ENCODE results near the gene PPFIBP1. TPM values are rescaled to one million over a fixed set of nuclear protein-coding genes. Genes with fewer than 3 reads are reported as not detected.

PPFIBP1 gene
- polyA plus RNA-seq, 2 of the 4 experiments (the other 2 are of a cell fraction) = 24.8 to 89.0 TPM

GRCh38 chr12:27685274-27685673 is 161.3 kb downstream of the PPFIBP1 start:
- DNase-seq (ENCODE audit: low read depth in 1 of 2, low spot score in 1 of 2) (no peak), ATAC-seq (no peak), FAIRE-seq (no peak)
- WGBS (ENCODE audit: missing lambda C conversion rate) = 57% methylated on average over 2 of the region's 2 CpGs
- TF ChIP-seq MAZ (IDR thresholded peaks at IDR 0.05; ENCODE audit: borderline replicate concordance, low read depth, low read length) = no peak
- no peak for TF ChIP-seq CBX8 (IDR thresholded peaks at IDR 0.05)
- TF ChIP-seq HOXB5 (CRISPR knock-in tag; IDR thresholded peaks at IDR 0.05) = no peak
- no peak for TF ChIP-seq REST (IDR thresholded peaks at IDR 0.05)
- TF ChIP-seq MAX (IDR thresholded peaks at IDR 0.05) = no peak
- no peak for TF ChIP-seq MYC (IDR thresholded peaks at IDR 0.05; ENCODE audit: borderline replicate concordance, low read length)
- TF ChIP-seq EP300 (IDR thresholded peaks at IDR 0.05) = no peak
- TF ChIP-seq NFE2L2 (conservative IDR thresholded peaks at IDR 0.05; ENCODE audit: low read length) = no peak
- TF ChIP-seq CBX2 (IDR thresholded peaks at IDR 0.05; ENCODE audit: borderline replicate concordance, low read depth) = no peak
- TF ChIP-seq MAFK (IDR thresholded peaks at IDR 0.05; ENCODE audit: partially characterized antibody) = no peak
- TF ChIP-seq EHMT2 (IDR thresholded peaks at IDR 0.05; ENCODE audit: low read depth) = no peak
- no peak for TF ChIP-seq HMGXB4 (CRISPR knock-in tag; IDR thresholded peaks at IDR 0.05; ENCODE audit: borderline replicate concordance)
- no peak for TF ChIP-seq TP53 (CRISPR knock-in tag; IDR thresholded peaks at IDR 0.05)
- TF ChIP-seq ZSCAN20 (CRISPR knock-in tag; IDR thresholded peaks at IDR 0.05) = no peak
- TF ChIP-seq E2F6 (IDR thresholded peaks at IDR 0.05; ENCODE audit: borderline replicate concordance, low read depth) = no peak
- peaks cover 14% of the 10 kb centered on the region; the same call in 2 of the 3 replicates for H3K4me1 ChIP-seq
- POLR2A ChIA-PET = no interaction called here
- CTCF ChIA-PET = no interaction called here
- H3K4me2 ChIP-seq = peak overlapping the region; percentile 23; the same call in 1 of the 3 replicates
- H3K9me3 ChIP-seq = no peaks in the 10 kb centered on the region
- no peak overlapping the region for H3K4me3 ChIP-seq
- H3K27ac ChIP-seq = no peak overlapping the region

GRCh38 chr12:27686147-27686546 is 162.1 kb downstream of the PPFIBP1 start:
- no peak overlapping the region for H3K27ac ChIP-seq
- CTCF ChIA-PET = no interaction called here
- no peaks in the 10 kb centered on the region for H3K9me3 ChIP-seq
- H3K4me2 ChIP-seq = peak overlapping the region; percentile 23; the same call in 1 of the 3 replicates
- ATAC-seq (no peak), DNase-seq (ENCODE audit: low read depth in 1 of 2, low spot score in 1 of 2) (no peak), FAIRE-seq (no peak)
- TF ChIP-seq SMC3 (IDR thresholded peaks at IDR 0.05) (no peak), NPAS2 (CRISPR knock-in tag; IDR thresholded peaks at IDR 0.05; ENCODE audit: borderline replicate concordance) (no peak), GATA3 (IDR thresholded peaks at IDR 0.05; ENCODE audit: borderline replicate concordance) (no peak), RNF2 (IDR thresholded peaks at IDR 0.05; ENCODE audit: borderline replicate concordance, low read depth) (no peak), ZSCAN20 (CRISPR knock-in tag; IDR thresholded peaks at IDR 0.05) (no peak), TP53 (CRISPR knock-in tag; IDR thresholded peaks at IDR 0.05) (no peak), EHF (CRISPR knock-in tag; IDR thresholded peaks at IDR 0.05) (no peak), NFE2L2 (conservative IDR thresholded peaks at IDR 0.05; ENCODE audit: low read length) (no peak), HMGXB4 (CRISPR knock-in tag; IDR thresholded peaks at IDR 0.05; ENCODE audit: borderline replicate concordance) (no peak), TFCP2L1 (CRISPR knock-in tag; IDR thresholded peaks at IDR 0.05) (no peak), JUNB (IDR thresholded peaks at IDR 0.05) (no peak), USF2 (IDR thresholded peaks at IDR 0.05) (no peak)
- POLR2A ChIA-PET = no interaction called here
- H3K4me3 ChIP-seq = no peak overlapping the region
- peaks cover 14% of the 10 kb centered on the region; the same call in 2 of the 3 replicates for H3K4me1 ChIP-seq

Data from A549 (cell line).